Kidney (tissue), 14 donors: ENCODE measurements around the gene DNAAF5. TPM values are rescaled to one million over a fixed set of nuclear protein-coding genes. Genes with fewer than 3 reads are reported as not detected.

Experiments used
- DNase-seq, 5 donors: peaks; one replicate each; pipeline ENCODE4 v3.0.0-alpha.2; 2013 to 2020
- FAIRE-seq: peaks from 2 replicates; lab custom pipeline; 2012; peaks lifted over from hg19 to GRCh38; lab: Jason Lieb, UNC
- H3K27ac ChIP-seq, 2 donors: one replicate each; pipeline ENCODE4 v1.7.0; 2013; ENCODE audit warnings: low read depth in 2 of 2, low read length in 2 of 2, inconsistent platforms in 1 of 2
- H3K27me3 ChIP-seq: one replicate; pipeline ENCODE4 v1.7.1; 2013; ENCODE audit warnings: low read length, inconsistent platforms; ENCODE audit not compliant: control insufficient read depth, insufficient read depth
- H3K36me3 ChIP-seq, 3 donors: one replicate each; pipeline versions ENCODE4 v1.7.0 to v1.7.1; 2013; ENCODE audit warnings: low read length in 3 of 3, control low read depth in 1 of 3, inconsistent platforms in 1 of 3; ENCODE audit not compliant: insufficient read depth in 3 of 3, control insufficient read depth in 2 of 3
- H3K4me1 ChIP-seq, 3 donors: one replicate each; pipeline versions ENCODE4 v1.7.0 to v1.7.1; 2013; ENCODE audit warnings: low read length in 3 of 3, inconsistent platforms in 1 of 3, low read depth in 1 of 3; ENCODE audit not compliant: control insufficient read depth in 2 of 3, insufficient read depth in 2 of 3
- H3K4me3 ChIP-seq, 3 donors: one replicate each; pipeline versions ENCODE4 v1.7.0 to v1.8.1; 2013; ENCODE audit warnings: low read length in 3 of 3, control low read depth in 1 of 3, inconsistent platforms in 1 of 3
- H3K9ac ChIP-seq, 3 donors: one replicate each; pipeline versions ENCODE4 v1.7.0 to v1.7.1; 2013; ENCODE audit warnings: low read length in 3 of 3, control low read depth in 1 of 3, inconsistent platforms in 1 of 3
- H3K9me3 ChIP-seq, 3 donors: one replicate each; pipeline versions ENCODE4 v1.7.0 to v1.7.1; 2013; ENCODE audit warnings: low read length in 3 of 3, control low read depth in 1 of 3, inconsistent platforms in 1 of 3; ENCODE audit not compliant: control insufficient read depth in 2 of 3, insufficient read depth in 1 of 3
- CTCF ChIP-seq: IDR thresholded peaks from 3 replicates; pipeline ENCODE4 v1.5.1; 2012; ENCODE audit warnings: mild to moderate bottlenecking, moderate library complexity, borderline replicate concordance; ENCODE audit not compliant: insufficient read depth; ENCODE audit errors: extremely low read depth
- intact Hi-C: fragments of 100-400 bp; cut with DNase I; formaldehyde crosslinking; loops from one replicate; pipeline ENCODE4 v1.11.1; 2022
- polyA plus RNA-seq: library from polyadenylated mRNA; stranded (reverse); fragments of 350-450 nt; fragmentation: Illumina TruSeq; extraction: RNeasy Lipid Tissue Mini Kit (QIAGEN cat#74804); gene quantifications from one replicate; pipeline ENCODE4 v1.2.3, GENCODE V29; 2014; ENCODE audit warnings: low read depth, low replicate concordance; ENCODE audit not compliant: insufficient read depth
- total RNA-seq: library from RNA; stranded (reverse); fragmentation: NEBNext Ultra II Directional; extraction: Animal tissue kit (Norgen Biotek cat#: 25700); gene quantifications from one replicate; pipeline ENCODE4 v1.2.1, GENCODE V29; 2021
- donor health status: control.
- donor health status: control.
- donor health status: control.
- donor health status: control.
- donor health status: control.
- donor health status: DM: yes; HTN: yes; CAD: no.
- donor health status: Normal renal cell carcinoma (clear cell type).

DNAAF5 gene
- total and polyA plus RNA-seq, 2 donors from 2014 or later: 11.6 to 29.7 TPM

GRCh38 chr7:831596-832166 is 105.2 kb downstream of the DNAAF5 start:
- TF ChIP-seq CTCF: no peak
- intact Hi-C loops: no loop called here
- Histone ChIP-seq H3K4me1 (peaks cover 0 to 32% (median 18%) of the 10 kb centered on the region in 3 donors), H3K27me3 (no peaks in the 10 kb centered on the region), H3K36me3 (no peaks in the 10 kb centered on the region), H3K9ac (peak overlapping the region in 2 of 3 donors; percentile 49 to 54), H3K27ac (peak overlapping the region; percentile 89 to 96), H3K4me3 (peak overlapping the region in 2 of 3 donors; percentile 25 to 37), H3K9me3 (no peaks in the 10 kb centered on the region)
- FAIRE-seq (peak; percentile 91), DNase-seq (peak in 3 of 5 donors; percentile 2 to 85 (median 66))

GRCh38 chr7:832167-832967 is 105.9 kb downstream of the DNAAF5 start, which contains the start of gene SUN1:
SUN1 (plus strand) TSS chr7:832476; CDS start chr7:832525, 49 bp downstream.
- Histone ChIP-seq H3K36me3 (no peaks in the 10 kb centered on the region), H3K27ac (peak within 1 kb of the TSS; percentile 89 to 96), H3K4me3 (peak within 1 kb of the TSS in 2 of 3 donors; percentile 25 to 37), H3K9me3 (no peaks in the 10 kb centered on the region), H3K27me3 (no peaks in the 10 kb centered on the region), H3K9ac (peak within 1 kb of the TSS in 2 of 3 donors; percentile 49 to 54), H3K4me1 (peaks cover 0 to 35% (median 18%) of the 10 kb centered on the region in 3 donors)
- no peak for FAIRE-seq
- TF ChIP-seq CTCF: no peak
- intact Hi-C loops: no loop called here
- peak in 4 of 5 donors; percentile 69 to 90 (median 72) for DNase-seq

GRCh38 chr7:832968-833424 is 106.5 kb downstream of the DNAAF5 start:
- Histone ChIP-seq H3K4me1 (peaks cover 0 to 35% (median 18%) of the 10 kb centered on the region in 3 donors), H3K27ac (peak overlapping the region; percentile 89 to 96), H3K27me3 (no peaks in the 10 kb centered on the region), H3K4me3 (peak overlapping the region in 1 of 3 donors; percentile 25), H3K36me3 (no peaks in the 10 kb centered on the region), H3K9ac (peak overlapping the region in 1 of 3 donors; percentile 49), H3K9me3 (no peaks in the 10 kb centered on the region)
- DNase-seq (peak in 1 of 5 donors; percentile 22), FAIRE-seq (no peak)
- intact Hi-C loops: no loop called here
- no peak for TF ChIP-seq CTCF
